Retinal pigment epithelial cell (primary cell): Measurements from ENCODE around the gene GLCE.
A peak's percentile ranks its signal among the peaks of the same experiment; 100 is the strongest.

Experiments used
- DNase-seq: peaks from one replicate; pipeline ENCODE4 v3.0.0-alpha.2; 2010; ENCODE audit warnings: low read depth
- H3K4me3 ChIP-seq: 2 replicates; pipeline ENCODE4 v1.5.1; 2011; ENCODE audit warnings: mild to moderate bottlenecking, low read length, control low read depth, moderate library complexity
- TF ChIP-seq, protein P1 (sequence below): conservative IDR thresholded peaks from 2 replicates; pipeline ENCODE4 v1.5.1; 2011; ENCODE audit warnings: low read depth, low read length, control low read depth, inconsistent platforms

Gene GLCE

GRCh38 chr15:69265347-69265955 is 105.0 kb downstream of the GLCE start:
- DNase-seq = no peak
- TF ChIP-seq, protein P1, sequence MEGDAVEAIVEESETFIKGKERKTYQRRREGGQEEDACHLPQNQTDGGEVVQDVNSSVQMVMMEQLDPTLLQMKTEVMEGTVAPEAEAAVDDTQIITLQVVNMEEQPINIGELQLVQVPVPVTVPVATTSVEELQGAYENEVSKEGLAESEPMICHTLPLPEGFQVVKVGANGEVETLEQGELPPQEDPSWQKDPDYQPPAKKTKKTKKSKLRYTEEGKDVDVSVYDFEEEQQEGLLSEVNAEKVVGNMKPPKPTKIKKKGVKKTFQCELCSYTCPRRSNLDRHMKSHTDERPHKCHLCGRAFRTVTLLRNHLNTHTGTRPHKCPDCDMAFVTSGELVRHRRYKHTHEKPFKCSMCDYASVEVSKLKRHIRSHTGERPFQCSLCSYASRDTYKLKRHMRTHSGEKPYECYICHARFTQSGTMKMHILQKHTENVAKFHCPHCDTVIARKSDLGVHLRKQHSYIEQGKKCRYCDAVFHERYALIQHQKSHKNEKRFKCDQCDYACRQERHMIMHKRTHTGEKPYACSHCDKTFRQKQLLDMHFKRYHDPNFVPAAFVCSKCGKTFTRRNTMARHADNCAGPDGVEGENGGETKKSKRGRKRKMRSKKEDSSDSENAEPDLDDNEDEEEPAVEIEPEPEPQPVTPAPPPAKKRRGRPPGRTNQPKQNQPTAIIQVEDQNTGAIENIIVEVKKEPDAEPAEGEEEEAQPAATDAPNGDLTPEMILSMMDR = peak; percentile 62
- H3K4me3 ChIP-seq = no peak overlapping the region

- TF ChIP-seq, protein P1 = no peak
- H3K4me3 ChIP-seq = no peak overlapping the region
- DNase-seq = no peak
Observed at GRCh38 chr15:69271217-69271616, 110.8 kb downstream of the GLCE start.

- no peak overlapping the region for H3K4me3 ChIP-seq
- DNase-seq = no peak
- TF ChIP-seq, protein P1 = no peak
Observed at GRCh38 chr15:69272139-69272538, 111.7 kb downstream of the GLCE start.

DNA sequence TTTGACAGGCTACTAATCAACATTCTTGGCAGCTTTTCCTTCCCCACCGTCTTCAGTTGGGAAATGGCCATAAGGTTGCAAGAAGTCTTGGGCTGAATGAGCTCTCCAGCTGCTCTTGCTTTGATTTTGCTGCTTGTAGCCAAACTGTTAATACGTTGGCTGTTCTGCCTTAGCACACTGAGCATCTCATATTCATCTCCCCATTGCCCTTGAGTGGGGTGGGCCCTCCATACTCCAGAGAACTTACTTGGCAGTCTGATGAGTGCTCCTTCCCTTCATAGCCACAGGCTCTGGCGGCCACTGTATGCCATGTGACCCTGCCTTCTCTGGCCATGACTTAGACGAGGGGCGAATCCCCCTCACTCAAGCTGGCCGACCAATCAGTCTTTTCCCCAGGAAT is 112.5 kb downstream of the GLCE start:
- DNase-seq = no peak
- H3K4me3 ChIP-seq = no peak overlapping the region
- TF ChIP-seq, protein P1 = no peak

- TF ChIP-seq, protein P1 = no peak
- DNase-seq = no peak
- H3K4me3 ChIP-seq = no peak overlapping the region
Observed at GRCh38 chr15:69275074-69275670, 114.7 kb downstream of the GLCE start.

GRCh38 chr15:69275933-69276560 is 115.6 kb downstream of the GLCE start:
- DNase-seq = no peak
- TF ChIP-seq, protein P1 = no peak
- no peak overlapping the region for H3K4me3 ChIP-seq

DNA sequence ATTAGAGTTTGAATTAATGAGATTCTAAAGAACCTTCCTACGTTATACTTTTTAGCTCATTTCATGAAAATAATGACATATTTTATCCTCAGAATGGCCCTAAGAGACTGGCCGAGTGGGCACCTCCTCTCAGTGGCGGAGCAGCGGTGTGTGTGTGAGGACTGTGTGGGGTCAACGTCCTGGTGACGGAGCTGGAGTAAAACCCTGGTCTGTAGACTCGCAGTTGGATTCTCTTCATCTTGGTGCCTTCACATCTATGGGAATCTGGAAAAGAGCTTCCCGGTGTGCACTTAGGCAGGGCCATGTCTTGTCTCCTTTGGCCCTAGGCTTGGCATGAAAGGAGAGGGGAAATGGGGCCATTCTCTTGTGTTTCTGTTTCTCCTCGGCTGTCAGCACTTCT is 116.9 kb downstream of the GLCE start:
- TF ChIP-seq, protein P1 = no peak
- DNase-seq = no peak
- H3K4me3 ChIP-seq = no peak overlapping the region
